Suppressor macrophage (primary cell): Measurements from ENCODE around the gene CD81.
"Not testable (repeated sequence)": the region's sequence is repeated elsewhere in the genome, so short reads cannot be mapped to it uniquely, and the experiment has no call there.

ENCODE experiments used
- DNase-seq, 4 experiments: peaks; one replicate each; pipeline ENCODE4 v3.0.0-alpha.2; 2020 to 2022
- total RNA-seq, 17 experiments: gene quantifications; one replicate each; lab custom pipeline; 2026; ENCODE audit warnings: mixed read lengths in 6 of 17, inconsistent platforms in 3 of 17; lab: John Stamatoyannopoulos, UW

The CD81 gene
- 209 to 390 (median 287) reads per million in 17 experiments for total RNA-seq

GRCh38 chr11:2376751-2377451, at the start of gene CD81:
CD81 (plus strand) TSS chr11:2377310; CDS start chr11:2377550, 240 bp downstream.
- peak; percentile 55 to 86 (median 70) for DNase-seq

GRCh38 chr11:2328021-2328420, 49.1 kb upstream of the CD81 start:
- no peak for DNase-seq

- no peak for DNase-seq
Measured at GRCh38 chr11:2328656-2329354, 48.3 kb upstream of the CD81 start.

GRCh38 chr11:2329551-2329950, 47.6 kb upstream of the CD81 start:
- no peak for DNase-seq

- DNase-seq = no peak
Measured at GRCh38 chr11:2330696-2331095, 46.4 kb upstream of the CD81 start.

GRCh38 chr11:2331404-2331803, 45.7 kb upstream of the CD81 start:
- DNase-seq = no peak

GRCh38 chr11:2332569-2332968, 44.5 kb upstream of the CD81 start:
- not testable (repeated sequence) for DNase-seq

- not testable (repeated sequence) for DNase-seq
Measured at GRCh38 chr11:2333486-2334205, 43.5 kb upstream of the CD81 start.

GRCh38 chr11:2335286-2335685, 41.8 kb upstream of the CD81 start:
- DNase-seq = not testable (repeated sequence)

- not testable (repeated sequence) for DNase-seq
Measured at GRCh38 chr11:2338760-2339159, 38.4 kb upstream of the CD81 start.

GRCh38 chr11:2342557-2342956, 34.6 kb upstream of the CD81 start:
- no peak for DNase-seq

GRCh38 chr11:2342981-2343380, 34.1 kb upstream of the CD81 start:
- DNase-seq = no peak

GRCh38 chr11:2343502-2343901, 33.6 kb upstream of the CD81 start:
- DNase-seq = no peak

GRCh38 chr11:2345050-2345449, 32.1 kb upstream of the CD81 start:
- DNase-seq = no peak

- DNase-seq = no peak
Measured at GRCh38 chr11:2346014-2346413, 31.1 kb upstream of the CD81 start.

GRCh38 chr11:2346586-2347307, 30.4 kb upstream of the CD81 start:
- no peak for DNase-seq

GRCh38 chr11:2347308-2347830, 29.7 kb upstream of the CD81 start:
- no peak for DNase-seq

- DNase-seq = no peak
Measured at GRCh38 chr11:2348986-2349385, 28.1 kb upstream of the CD81 start.

GRCh38 chr11:2351701-2352100, 25.4 kb upstream of the CD81 start:
- DNase-seq = no peak

GRCh38 chr11:2352420-2352819, 24.7 kb upstream of the CD81 start:
- no peak for DNase-seq

- no peak for DNase-seq
Measured at GRCh38 chr11:2355000-2355644, 22.0 kb upstream of the CD81 start.

GRCh38 chr11:2357246-2357645, 19.9 kb upstream of the CD81 start:
- no peak for DNase-seq
